Measurements from ENCODE around the gene TRAK1.

GRCh38 chr3:42042747-42043098, 48.4 kb upstream of the TRAK1 start:
- TF ChIP-seq POLR2A (IDR thresholded peaks at IDR 0.05; ENCODE audit: low read depth, low read length) (no peak), BHLHE40 (IDR thresholded peaks at IDR 0.05; ENCODE audit: low read depth, low read length) (no peak), CTCF (conservative IDR thresholded peaks at IDR 0.05; ENCODE audit: low read depth, low read length) (no peak), SMC3 (IDR thresholded peaks at IDR 0.05; ENCODE audit: low read depth, low read length) (no peak)
